Measurements from ENCODE around the gene CLDN7. TPM values are rescaled to one million over a fixed set of nuclear protein-coding genes. Genes with fewer than 3 reads are reported as not detected.

Gene CLDN7
- total and polyA plus RNA-seq, 2 experiments from 2014 or later = 197 to 341 TPM

DNA sequence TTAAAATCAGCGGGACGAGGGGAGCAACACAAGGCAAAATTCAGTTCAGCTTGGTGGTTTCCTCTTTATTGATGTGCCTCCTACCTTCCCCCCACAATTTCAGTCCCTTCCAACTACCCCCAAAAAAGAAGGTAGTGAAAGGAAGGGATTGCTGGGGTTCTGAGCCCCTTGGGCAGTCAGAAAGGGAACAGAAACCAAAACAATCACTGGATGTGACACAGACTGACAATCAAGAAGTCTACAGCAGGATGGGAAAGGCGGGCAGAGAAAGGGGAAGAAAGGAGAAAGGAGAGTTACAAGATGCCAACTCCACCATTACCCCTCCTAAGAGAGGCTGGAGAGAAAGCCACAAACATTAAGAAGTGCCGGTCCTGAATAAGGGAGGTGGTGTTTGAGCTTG is 21.9 kb downstream of the CLDN7 start:
- no peaks in the 10 kb centered on the region for H4K20me1 ChIP-seq (ENCODE audit: insufficient read depth, poor library complexity, severe bottlenecking)

DNA sequence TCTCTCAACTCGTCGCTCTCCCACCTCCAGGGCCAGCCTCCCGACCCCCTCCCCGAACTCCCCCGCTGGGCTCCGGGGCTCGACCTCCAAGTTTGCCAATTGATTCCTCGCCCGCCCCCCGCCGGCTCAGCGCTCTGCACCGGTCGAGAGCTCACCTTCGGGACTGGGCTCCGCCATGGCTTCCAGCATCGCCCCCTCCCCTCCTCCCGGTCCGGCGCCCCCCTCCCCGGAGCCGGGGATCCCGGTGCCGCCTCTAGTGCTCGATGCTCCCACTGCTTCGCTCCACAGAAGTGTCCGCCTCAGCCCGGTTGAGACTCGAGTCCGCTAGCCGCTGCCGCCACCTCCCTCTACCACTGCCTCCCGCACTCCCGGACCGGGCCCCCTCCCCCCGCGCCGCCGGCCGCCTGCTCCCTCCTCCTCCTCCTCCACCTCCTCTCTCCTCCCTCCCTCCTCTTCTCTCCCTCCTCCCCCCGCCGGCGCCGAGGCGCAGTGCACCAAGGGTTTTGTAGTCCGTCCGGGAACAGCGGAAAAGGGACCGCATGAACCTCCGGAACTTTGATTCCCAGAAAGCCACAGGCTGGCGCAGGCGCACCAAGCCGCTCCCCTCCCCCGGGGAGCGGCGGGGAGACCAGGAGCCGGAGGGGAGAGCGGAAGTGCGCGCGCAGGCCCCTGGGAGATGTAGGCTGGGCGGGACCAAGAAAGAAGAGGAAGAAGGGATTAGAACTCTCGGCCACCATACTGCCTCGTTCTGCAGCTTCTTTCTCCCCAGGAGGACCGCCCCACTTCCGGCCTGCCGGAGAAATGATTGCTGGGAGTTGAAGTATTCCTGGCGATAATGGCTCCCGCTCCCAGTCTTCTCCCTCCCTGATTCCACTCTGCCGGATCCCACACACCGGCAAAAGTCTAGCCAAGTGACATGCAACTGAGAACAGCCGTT is 22.9 kb downstream of the CLDN7 start, which contains the start of gene PHF23:
TSS of gene PHF23 (minus strand) at position 367 of the 937 bp plus-strand sequence. CDS start at position 189, 178 bp downstream.
- Histone ChIP-seq H3K9me3 (ENCODE audit: low read depth) (no peaks in the 10 kb centered on the region), H3K9me2 (replicated peaks; ENCODE audit: insufficient read depth) (no peaks in the 10 kb centered on the region), H4K20me1 (ENCODE audit: insufficient read depth, poor library complexity, severe bottlenecking) (no peaks in the 10 kb centered on the region), H3K27ac (peak within 1 kb of the TSS; percentile 98), H3K27me3 (no peaks in the 10 kb centered on the region), H2AFZ (peak within 1 kb of the TSS; percentile 11), H3K4me2 (peak within 1 kb of the TSS; percentile 92), H3K36me3 (replicated peaks; ENCODE audit: insufficient read depth, low read depth) (no peaks in the 10 kb centered on the region), H3K4me1 (ENCODE audit: insufficient read depth) (peaks cover 30% of the 10 kb centered on the region), H3K79me2 (peaks cover 64% of the 10 kb centered on the region), H3K4me3 (peak within 1 kb of the TSS; percentile 65)
- 2% methylated on average over 37 of the region's 72 CpGs for WGBS (ENCODE audit: low lambda C conversion rate, missing lambda C conversion rate)
- DNase-seq (ENCODE audit: low spot score) = peak; percentile 100
- no peak for TF ChIP-seq EZH2phosphoT487 (IDR thresholded peaks at IDR 0.05; ENCODE audit: low read depth, severe bottlenecking, unreplicated experiment)
- TF ChIP-seq EZH2 (IDR thresholded peaks at IDR 0.05; ENCODE audit: borderline replicate concordance) = no peak
- TF ChIP-seq, protein P1, sequence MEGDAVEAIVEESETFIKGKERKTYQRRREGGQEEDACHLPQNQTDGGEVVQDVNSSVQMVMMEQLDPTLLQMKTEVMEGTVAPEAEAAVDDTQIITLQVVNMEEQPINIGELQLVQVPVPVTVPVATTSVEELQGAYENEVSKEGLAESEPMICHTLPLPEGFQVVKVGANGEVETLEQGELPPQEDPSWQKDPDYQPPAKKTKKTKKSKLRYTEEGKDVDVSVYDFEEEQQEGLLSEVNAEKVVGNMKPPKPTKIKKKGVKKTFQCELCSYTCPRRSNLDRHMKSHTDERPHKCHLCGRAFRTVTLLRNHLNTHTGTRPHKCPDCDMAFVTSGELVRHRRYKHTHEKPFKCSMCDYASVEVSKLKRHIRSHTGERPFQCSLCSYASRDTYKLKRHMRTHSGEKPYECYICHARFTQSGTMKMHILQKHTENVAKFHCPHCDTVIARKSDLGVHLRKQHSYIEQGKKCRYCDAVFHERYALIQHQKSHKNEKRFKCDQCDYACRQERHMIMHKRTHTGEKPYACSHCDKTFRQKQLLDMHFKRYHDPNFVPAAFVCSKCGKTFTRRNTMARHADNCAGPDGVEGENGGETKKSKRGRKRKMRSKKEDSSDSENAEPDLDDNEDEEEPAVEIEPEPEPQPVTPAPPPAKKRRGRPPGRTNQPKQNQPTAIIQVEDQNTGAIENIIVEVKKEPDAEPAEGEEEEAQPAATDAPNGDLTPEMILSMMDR (IDR thresholded peaks at IDR 0.05; ENCODE audit: poor library complexity) = no peak

More for the DNA sequence above, 21.9 kb downstream of the CLDN7 start:
- Histone ChIP-seq H3K36me3 (replicated peaks; ENCODE audit: insufficient read depth, low read depth) (no peaks in the 10 kb centered on the region), H3K4me2 (peak overlapping the region; percentile 85), H3K79me2 (peaks cover 61% of the 10 kb centered on the region), H3K27ac (peak overlapping the region; percentile 97), H3K4me1 (ENCODE audit: insufficient read depth) (peaks cover 21% of the 10 kb centered on the region), H3K27me3 (no peaks in the 10 kb centered on the region), H3K4me3 (peak overlapping the region; percentile 61), H3K9me2 (replicated peaks; ENCODE audit: insufficient read depth) (no peaks in the 10 kb centered on the region), H2AFZ (no peak overlapping the region), H3K9me3 (ENCODE audit: low read depth) (no peaks in the 10 kb centered on the region)
- no peak for DNase-seq (ENCODE audit: low spot score)
- TF ChIP-seq EZH2 (IDR thresholded peaks at IDR 0.05; ENCODE audit: borderline replicate concordance) = no peak
- no peak for TF ChIP-seq EZH2phosphoT487 (IDR thresholded peaks at IDR 0.05; ENCODE audit: low read depth, severe bottlenecking, unreplicated experiment)
- TF ChIP-seq, protein P1 (IDR thresholded peaks at IDR 0.05; ENCODE audit: poor library complexity) = no peak
- 80% methylated on average over 4 of the region's 4 CpGs for WGBS (ENCODE audit: low lambda C conversion rate, missing lambda C conversion rate)

GRCh38 chr17:7238420-7239090 is 23.7 kb downstream of the CLDN7 start:
- H3K4me2 ChIP-seq = peak overlapping the region; percentile 92
- H3K79me2 ChIP-seq = peaks cover 69% of the 10 kb centered on the region
- no peaks in the 10 kb centered on the region for H3K27me3 ChIP-seq
- peak overlapping the region; percentile 65 for H3K4me3 ChIP-seq
- H3K4me1 ChIP-seq (ENCODE audit: insufficient read depth) = peaks cover 30% of the 10 kb centered on the region
- H3K9me2 ChIP-seq (replicated peaks; ENCODE audit: insufficient read depth) = no peaks in the 10 kb centered on the region
- H2AFZ ChIP-seq = peak overlapping the region; percentile 11
- WGBS (ENCODE audit: low lambda C conversion rate, missing lambda C conversion rate) = under 1% methylated on average over 22 of the region's 39 CpGs
- no peaks in the 10 kb centered on the region for H3K36me3 ChIP-seq (replicated peaks; ENCODE audit: insufficient read depth, low read depth)
- H3K9me3 ChIP-seq (ENCODE audit: low read depth) = no peaks in the 10 kb centered on the region
- peak; percentile 61 for DNase-seq (ENCODE audit: low spot score)
- no peaks in the 10 kb centered on the region for H4K20me1 ChIP-seq (ENCODE audit: insufficient read depth, poor library complexity, severe bottlenecking)
- no peak for TF ChIP-seq EZH2 (IDR thresholded peaks at IDR 0.05; ENCODE audit: borderline replicate concordance)
- TF ChIP-seq, protein P1 (IDR thresholded peaks at IDR 0.05; ENCODE audit: poor library complexity) = no peak
- TF ChIP-seq EZH2phosphoT487 (IDR thresholded peaks at IDR 0.05; ENCODE audit: low read depth, severe bottlenecking, unreplicated experiment) = no peak
- peak overlapping the region; percentile 98 for H3K27ac ChIP-seq
